HG02798 (cell line): ENCODE results near the gene CENPX.

Experiments
- ATAC-seq: cut with Tn5 transposase; IDR thresholded peaks from one replicate; pipeline ENCODE4 v1.9.1; 2021; ENCODE audit warnings: mild to moderate bottlenecking; ENCODE audit not compliant: unreplicated experiment, poor library complexity

CENPX gene

DNA sequence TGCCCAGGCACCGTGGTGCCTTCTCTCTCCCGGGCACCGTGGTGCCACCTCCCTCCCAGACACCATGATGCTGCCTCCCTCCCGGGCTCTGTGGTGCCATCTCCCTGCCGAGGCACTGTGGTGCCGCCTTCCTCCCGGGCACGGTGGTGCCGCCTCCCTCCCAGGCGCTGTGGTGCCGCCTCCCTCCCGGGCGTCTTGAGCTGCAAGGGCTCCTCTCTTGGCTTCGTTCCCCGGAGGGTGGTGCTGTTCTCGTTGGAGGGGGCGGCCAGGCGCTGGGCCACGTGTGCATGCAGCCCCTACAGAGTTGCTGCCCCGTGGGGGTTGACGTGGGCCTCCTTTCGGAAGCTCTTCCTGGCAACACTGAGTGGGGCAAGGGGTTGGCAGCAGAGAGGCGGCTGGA lies 8.2 kb downstream of the CENPX start:
- ATAC-seq, result no peak

DNA sequence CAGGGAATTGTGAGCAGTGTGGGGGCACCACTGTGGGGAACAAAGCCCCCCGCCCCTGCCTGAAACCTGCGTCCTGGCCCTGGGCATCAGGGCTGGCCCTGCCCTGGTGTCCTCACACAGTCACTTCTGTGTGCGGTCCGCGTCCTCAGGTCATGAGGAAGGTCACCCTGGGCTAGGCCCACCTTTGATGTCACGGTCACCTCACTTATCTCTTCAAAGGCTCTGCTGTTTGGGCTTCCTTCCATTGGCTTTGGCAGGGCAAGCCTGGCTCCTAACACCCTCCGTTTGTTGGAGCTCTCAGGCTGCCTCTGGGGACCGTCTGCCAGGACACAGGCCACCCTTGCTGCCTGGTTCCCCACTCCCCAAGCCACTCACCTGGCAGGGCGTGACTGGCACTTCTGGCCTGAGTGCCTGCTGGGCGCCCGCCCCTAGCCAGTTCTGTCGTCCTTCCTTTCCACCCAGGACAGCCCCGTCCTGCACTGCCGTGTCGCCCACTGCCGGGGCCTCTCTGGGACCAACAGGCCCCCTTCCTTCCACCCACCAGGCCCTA lies 8.8 kb downstream of the CENPX start:
- ATAC-seq, result no peak

DNA sequence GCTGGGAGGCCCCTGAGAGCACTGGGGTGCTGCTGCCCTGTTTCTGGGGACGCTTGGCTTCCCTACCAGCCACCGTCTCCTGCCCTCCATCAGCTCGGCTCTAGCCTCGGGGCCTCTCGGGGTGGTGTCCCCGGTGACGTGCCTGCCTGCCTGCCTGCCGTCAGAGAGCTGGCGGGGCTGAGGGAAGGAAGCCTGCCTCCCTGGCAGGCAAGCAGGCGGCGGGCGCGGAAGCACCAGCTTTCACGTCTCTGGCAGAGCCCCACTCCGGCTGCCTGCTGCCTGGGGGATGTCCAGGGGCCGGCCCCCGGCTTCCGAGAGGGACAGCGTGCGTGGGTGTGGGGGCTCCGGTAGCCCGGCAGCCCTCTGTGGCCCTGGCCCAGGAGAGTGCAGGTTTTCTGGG lies 9.3 kb downstream of the CENPX start:
- ATAC-seq, result no peak

DNA sequence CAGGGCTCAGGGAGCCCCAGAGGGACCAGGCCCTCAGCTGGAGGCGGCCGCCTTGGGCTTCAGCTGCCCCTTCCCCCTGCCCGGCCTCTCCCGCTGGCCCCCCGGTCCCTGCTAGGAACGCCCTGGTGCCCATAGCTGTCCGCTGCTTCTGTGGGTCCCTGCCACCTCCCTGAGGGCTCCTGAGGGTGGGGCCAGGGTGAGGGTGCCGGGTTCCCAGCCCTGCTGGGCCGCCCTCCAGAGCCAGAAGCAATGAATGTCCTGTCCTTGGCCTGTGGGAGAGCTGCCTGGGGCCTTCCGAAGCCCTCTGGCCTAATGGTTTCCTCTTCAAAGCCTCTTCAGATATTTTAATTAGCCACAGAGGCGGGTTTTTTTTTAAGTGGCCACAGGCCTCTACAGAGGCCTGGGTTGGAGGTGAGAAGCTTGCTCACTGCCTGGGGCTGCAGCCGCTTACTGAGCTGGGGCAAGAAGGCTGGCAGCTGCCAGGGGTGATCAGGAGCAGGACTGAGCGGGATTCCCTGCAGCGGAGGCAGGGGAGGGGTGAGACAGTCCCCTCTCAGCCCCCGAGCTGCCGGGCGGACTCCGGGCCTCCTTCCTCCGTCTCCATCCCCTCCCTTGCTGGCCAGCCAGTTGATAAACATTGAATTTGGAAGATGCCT lies 9.9 kb downstream of the CENPX start:
- ATAC-seq, result no peak

DNA sequence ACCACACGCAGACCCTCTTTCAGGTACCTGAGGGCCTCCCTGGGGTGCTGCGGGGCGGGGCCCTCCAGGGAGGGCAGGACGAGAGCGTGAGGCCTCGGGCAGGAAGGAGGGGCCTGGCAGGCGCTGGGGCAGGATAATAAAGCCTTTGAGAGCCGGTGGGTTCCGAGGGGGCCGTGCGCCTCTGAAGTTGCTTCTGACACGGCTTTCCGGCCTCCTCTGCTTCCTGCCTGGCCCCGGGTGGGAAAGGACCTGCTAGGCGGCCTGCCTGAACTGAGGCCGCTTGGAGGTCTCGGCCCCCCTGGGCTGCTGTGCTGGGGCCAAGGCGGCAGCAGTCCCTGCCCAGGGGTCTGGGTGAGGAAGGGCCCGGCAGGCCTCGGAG lies 10.4 kb downstream of the CENPX start:
- no peak for ATAC-seq

DNA sequence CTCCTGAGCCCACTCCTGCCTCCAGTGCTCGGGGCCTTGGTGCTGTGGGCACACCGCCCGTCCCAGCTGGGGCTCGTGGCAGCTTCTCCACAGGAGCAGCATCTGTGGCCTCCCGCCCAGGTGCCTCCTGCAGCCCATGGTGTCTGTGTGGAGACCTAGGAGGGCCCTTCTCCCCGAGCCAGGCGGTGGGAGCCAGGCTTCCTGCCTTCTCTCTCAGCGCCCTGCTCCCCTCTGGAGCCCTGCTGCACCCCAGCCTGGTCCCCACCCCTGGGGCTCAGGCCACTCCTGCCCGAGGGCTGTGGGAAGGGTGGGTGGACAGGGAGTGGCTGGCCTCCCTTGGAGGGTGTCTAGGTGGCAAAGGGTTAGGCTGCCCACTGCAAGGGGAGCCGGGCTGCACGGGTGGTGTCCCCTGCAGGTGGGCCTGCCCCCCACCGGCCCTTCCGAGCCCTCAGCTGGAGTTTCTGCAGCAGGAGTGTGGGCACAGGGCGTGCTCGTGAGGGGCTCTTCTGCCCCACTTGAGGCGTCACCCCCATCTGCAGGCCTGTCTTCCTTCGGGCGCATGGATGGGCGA lies 11.0 kb downstream of the CENPX start:
- no peak for ATAC-seq

DNA sequence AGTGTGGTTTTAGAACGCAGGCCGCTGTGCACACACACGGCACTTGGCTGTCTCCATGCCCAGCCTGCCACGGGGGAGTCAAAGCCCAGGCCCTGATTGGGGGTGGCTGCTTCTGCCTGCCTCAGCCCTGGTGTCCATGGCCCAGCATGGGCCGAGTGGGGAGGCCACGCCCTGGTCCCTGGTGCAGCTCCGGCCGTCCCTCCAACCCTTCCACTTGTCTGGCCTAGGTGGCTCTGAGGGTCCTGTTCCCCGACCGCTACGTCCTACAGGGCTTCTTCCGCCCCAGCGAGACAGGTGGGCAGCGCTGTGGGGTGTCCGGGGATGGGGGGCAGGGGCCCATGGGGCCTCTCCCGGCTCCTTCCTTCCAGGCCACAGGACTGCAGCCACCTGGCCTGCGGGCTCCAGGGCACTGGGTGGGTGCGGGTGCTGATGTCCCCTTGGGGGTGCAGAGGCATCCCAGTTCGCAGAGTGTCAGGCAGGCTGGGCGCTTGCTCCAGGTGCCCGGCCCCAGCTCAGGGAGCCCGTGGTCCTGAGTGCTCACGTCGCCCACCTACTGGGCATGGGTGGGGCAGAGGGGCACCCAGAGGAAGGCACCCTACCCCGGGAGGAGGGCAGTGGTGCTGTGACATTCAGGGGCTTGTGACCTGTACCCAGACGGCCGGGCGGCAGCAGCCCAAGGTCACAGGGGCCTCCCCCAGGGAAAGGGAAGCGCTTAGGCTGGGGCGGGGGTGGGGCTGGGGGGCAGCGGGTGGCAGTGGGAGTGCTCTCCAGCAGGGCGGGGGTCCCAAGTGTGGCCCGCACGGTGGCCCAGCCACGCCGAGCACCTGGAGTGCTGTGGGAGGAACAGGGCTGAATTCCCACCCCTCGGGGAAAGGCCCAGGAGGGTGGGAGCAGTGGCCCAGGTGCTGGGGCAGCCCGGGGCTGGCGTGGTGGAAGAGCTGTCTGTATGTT lies 11.8 kb downstream of the CENPX start:
- ATAC-seq, result no peak

DNA sequence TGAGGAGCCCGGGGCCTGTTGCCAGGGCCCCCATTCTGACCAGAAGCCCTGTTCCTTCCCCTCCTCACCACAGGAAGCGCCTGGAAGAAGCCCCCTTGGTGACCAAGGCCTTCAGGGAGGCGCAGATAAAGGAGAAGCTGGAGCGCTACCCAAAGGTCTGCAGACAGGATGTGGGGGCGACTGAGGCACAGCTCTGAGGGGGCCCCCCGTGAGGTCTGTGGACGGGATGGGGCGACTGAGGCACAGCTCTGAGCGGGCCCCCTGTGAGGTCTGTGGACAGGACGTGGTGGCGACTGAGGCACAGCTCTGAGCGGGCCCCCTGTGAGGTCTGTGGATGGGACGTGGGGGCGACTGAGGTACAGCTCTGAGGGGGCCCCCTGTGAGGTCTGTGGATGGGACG lies 13.3 kb downstream of the CENPX start:
- no peak for ATAC-seq

DNA sequence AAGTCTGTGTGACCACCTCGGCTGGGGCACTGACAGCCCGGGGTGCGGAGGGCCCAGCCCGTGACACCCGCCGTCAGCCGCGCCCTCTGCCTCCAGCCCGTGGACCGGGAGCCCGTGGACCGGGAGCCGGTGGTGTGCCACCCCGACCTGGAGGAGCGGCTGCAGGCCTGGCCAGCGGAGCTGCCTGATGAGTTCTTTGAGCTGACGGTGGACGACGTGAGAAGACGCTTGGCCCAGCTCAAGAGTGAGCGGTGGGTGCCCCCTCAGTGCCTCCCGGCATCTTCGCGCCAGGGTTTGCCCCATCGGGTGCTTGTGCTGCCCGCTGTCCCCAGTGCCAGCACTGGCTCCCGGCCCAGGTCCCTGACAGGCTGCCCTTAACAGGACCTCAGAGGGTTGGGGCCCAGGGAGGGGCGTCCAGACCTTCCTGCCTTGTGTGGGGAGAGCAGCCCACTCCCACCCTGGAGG lies 13.7 kb downstream of the CENPX start:
- no peak for ATAC-seq

DNA sequence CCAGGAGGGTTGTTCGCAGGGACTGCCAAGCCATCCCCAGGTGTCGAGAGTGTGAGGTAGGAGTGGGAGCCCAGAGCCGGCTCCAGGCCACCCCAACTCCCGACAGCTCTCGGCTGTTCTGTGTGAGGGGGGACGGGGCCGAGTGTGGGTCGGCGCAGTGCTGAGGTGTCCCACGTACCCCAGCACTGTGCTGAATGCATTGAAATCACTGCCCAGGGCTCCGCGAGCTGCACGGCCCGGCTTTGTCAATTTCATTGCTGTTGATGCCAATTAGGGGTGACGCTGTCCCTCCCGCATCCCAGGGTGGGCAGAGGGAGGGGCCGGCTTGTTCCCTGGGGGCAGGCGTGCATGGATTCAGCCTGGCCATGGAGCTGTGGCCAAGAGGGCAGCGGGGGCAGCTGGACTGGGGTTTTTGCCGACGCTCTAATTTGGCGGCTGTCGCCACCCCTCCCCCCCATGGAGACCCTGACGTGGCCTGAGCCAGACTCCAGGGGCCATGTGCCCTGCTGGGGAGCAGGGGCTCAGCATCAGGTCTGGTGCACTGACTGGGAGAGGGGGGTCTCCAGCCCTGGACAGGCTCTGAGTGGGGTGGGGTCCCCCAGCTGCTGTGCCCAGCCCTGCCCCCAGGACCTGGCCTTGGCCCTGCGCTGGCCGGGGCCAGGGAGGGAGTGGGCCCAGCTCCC lies 14.3 kb downstream of the CENPX start:
- ATAC-seq, result no peak

DNA sequence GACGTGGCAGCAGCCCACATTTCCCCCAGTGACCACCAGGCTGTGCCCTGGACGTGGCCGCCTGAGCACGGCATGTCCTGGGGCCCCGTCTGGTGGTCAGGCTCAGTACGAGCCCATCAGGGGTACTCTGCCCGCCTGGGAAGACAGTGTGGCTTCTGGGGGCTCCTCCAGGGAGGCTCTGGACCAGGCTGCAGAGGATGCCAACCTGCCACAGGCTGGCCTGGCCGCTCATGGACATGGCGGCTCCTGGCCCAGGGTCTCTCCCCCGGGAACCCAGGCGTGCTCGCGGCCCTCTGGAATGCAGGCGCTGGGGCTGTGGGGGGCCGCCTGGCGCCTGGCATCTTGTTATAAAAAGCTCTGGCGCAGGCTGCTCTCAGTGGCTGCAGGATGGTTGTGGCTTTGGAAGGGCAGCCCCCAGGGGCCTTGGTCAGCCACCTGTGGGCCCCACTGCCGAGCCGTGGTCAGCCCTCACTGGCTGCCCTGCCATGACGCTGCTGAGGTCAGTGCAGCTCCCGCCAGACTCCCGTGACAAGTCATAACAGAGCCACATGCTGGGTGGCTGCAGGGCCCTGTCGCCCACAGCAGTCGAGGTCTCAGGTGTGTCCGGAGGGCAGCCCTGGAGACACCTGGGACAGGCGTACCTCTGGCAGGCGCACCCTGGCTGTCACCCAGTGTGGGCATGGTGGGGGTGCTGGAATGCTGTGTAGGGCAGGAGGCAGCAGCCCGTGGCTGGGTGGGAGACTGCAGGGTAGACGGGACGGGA lies 15.0 kb downstream of the CENPX start:
- ATAC-seq, result no peak

DNA sequence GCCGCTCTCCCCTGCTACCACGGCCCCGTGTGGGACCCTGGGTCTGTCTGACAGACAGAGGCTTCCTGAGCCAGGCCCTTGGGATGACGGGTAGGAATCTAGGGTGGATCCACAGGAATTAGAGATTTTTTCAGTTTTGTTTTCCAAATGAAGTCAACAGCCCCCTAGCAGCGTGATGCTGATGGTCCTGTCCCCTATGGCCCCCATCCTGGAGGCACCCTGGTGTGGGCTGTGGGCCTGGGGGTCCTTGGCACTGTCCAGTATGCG lies 15.5 kb downstream of the CENPX start:
- no peak for ATAC-seq

DNA sequence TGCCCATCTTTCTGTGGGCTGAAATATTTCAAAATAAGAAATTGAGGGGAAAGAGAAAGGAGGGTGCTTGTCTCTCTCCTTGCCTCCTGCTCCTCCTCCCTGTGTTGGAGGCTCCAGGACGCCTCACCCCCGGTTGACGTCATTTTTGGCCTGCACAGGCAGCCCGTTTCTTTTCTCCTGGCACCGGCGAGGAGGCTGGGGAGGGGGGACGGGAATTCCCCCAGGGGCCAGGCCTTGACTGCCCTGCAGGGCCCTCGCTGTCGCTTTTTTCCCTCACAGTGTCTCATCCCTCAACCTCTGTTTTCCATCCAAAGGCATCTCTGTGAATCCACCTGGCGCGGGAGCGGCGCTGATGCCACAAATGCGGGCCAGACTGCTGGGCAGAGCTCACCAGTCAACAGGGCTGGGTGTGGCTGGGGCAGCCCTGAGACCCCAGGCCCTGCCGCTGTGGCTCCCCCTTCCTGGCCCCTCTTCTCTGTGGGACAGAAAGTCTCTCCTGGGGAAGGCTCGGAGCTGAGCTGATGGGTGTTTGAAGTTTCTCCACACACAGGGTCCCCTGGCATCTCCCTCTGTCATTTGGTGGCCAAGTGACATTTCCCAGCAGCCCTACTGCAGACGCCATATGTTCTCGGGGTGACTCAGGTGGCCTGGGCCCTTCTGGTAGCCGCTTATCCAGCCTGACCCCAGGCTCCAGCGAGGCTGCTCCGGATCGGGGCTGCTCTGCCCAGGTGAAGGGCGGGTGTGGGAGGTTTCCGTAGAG lies 16.0 kb downstream of the CENPX start:
- ATAC-seq, result no peak

DNA sequence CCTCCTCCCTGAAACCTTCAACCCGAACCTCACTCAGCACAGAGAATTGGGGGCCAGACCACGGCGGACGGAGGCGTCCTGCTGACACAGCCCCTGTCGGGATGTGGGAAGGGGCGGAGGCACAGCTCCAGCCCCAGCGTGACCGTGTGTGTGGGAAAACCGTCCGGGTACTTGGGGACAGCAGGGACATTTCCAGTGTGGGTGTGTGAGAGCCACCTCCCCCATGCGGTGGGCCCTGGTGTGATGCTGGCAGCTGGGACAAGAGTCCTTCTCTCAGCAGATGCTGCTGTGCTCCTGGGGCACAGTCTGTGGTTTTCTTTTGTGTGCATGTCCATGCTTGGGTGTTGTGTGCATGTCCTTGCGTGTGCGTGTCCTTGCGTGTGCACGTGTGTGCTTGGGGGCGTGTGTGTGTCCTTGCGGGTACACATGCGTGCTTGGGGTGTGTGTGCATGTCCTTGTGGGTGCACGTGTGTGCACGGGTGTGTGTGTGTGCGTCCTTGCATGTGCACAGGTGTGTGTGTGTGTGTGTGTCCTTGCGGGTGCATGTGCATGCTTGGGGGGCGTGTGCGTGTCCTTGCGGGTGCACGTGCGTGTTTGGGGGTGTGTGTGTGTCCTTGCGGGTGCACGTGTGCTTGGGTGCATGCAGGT lies 16.9 kb downstream of the CENPX start:
- ATAC-seq, result no peak

DNA sequence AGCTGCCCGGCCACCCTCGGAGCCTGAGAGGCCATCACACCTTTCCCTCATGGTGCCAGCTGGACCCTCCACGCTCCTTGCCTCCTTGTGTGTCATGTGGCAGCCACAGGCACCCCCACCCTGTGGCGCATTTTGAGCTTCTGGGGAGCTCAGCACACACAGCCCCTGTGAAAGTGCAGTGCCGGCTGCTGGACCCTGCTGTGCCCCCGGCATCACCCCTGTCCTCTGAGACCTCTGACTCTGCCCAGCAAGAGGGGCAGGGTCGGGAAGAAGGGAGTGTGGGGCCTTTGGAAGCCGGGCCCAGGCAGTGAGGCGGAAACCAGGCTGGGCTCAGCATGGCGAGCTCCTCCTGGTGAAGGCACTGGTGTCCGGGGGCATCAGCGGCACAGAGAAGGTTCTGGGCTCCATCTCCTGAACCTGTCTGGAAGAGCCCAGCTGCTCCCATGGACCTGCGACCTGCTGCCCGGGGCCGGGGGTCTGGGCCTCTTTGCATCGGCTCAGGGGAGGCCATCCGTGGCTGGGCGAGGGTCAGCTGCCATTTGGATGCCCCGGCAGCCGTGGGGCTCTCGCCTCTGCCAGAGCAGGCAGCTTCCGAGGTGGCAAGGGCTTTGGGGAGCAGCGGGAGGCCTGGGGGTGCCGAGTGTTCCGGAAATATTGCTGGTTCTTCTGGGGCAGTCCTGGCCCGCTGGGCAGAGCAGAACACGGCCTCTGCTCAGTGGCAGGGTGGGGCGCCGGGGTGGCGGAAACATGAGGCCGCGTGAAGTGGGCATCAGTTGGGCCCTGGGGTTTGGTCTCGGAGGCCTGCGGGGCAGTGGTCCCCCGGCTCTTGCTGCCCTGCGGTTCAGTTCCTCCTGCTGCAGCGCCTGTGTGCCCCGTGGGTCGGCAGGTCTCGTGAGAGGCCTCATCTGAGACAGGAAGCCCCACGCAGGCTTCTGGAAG lies 17.9 kb downstream of the CENPX start:
- no peak for ATAC-seq

DNA sequence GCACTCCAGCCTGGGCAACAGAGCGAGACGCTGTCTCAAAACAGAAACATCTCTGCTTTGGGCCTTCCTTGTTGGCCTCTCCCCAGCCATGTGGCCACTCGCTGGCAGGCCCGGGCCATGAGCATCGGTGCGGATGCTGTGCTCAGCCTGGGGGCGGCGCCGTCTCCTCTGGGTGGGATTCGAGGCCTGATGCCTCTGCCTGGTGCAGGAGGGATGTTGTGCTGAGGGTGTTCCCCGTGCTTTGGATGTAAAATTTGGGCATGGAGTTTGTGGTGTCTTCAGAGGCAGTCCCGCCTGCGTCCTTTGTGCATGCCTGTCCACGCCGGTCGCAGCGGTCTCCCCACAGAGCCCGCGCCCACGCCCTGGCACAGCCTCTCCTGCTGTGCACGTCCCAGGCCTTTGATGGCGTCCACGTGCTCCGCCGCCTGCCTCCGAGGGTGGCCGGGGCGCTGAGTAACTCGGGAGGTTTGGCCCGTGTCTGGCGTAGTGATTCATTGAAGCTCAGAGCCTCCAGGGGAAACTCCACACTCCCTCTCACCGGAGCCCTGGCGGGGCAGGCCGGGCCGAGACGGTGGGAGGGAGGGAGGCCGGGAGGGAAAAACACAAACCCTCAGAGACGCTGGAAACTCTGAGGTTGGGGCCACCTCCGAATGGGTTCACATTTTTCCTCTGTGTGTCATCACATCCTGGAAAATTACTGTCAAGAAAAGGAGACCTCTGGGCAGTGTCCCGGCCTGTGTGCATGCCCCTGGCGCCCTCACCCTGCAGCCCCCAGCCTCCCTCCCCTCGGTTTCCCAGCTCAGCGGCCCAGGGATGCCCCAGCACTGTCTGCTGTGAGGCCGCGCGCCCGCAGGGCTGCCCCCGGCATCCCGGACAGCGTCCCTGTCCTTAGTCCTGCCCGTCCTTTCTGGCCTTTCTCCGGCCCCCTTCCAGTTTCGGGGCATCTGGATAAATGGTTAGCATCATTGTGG lies 19.0 kb downstream of the CENPX start:
- no peak for ATAC-seq
